HepG2 (cell line): Measurements from ENCODE around the gene MCU. TPM values are rescaled to one million over a fixed set of nuclear protein-coding genes. Genes with fewer than 3 reads are reported as not detected.

Experiments
- ATAC-seq: fragments of 200-7000 bp; cut with Tn5 transposase; 3 replicates; pipeline ENCODE4 v1.9.1; 2020; ENCODE audit warnings: mild to moderate bottlenecking, moderate library complexity
- BruUV-seq: library from RNA; stranded (reverse); fragments of 400-500 nt; replicated peaks from 2 replicates; lab custom pipeline; 2021; lab: Mats Ljungman, UMichigan
- CTCF ChIA-PET: fragments of 300-600 bp; formaldehyde crosslinking; extraction: SDS; loops from one replicate; lab custom pipeline; 2021; ENCODE audit warnings: low total read pairs, inconsistent platforms, low intra/inter-chr PET ratio; lab: Yijun Ruan, JAX
- POLR2A ChIA-PET: fragments of 350-600 bp; sonication (Branson Sonifier 250); formaldehyde crosslinking; loops from one replicate; lab custom pipeline; 2020; ENCODE audit warnings: antibody characterized with exemption, inconsistent platforms; lab: Yijun Ruan, JAX
- DNase-seq: peaks from one replicate; pipeline ENCODE4 v3.0.0-alpha.2; 2015; ENCODE audit warnings: low spot score
- FAIRE-seq: peaks from 3 replicates; lab custom pipeline; 2011; peaks lifted over from hg19 to GRCh38; lab: Jason Lieb, UNC
- H2AFZ ChIP-seq: one replicate; pipeline ENCODE4 v1.6.1; 2011; ENCODE audit warnings: low read length, inconsistent platforms
- H3K27ac ChIP-seq: fragments of 300-600 bp; 3 replicates; pipeline ENCODE4 v1.8.0; 2011; ENCODE audit warnings: mixed run types, mild to moderate bottlenecking, mixed read lengths, low read length, inconsistent platforms; ENCODE audit not compliant: insufficient read depth; ENCODE audit errors: extremely low read length
- H3K27me3 ChIP-seq, 2 experiments: fragments of 200-600 bp in 1 of 2; 2 replicates in 1 of 2; 3 replicates in 1 of 2; pipeline versions ENCODE4 v1.6.0 to v1.8.0; 2011; ENCODE audit warnings: low read length in 2 of 2, mild to moderate bottlenecking in 2 of 2, moderate library complexity in 2 of 2, inconsistent platforms in 1 of 2; ENCODE audit not compliant: insufficient read depth in 2 of 2, control insufficient read depth in 1 of 2
- H3K36me3 ChIP-seq, 2 experiments: fragments of 200-600 bp in 1 of 2; replicated peaks in 1 of 2; 2 replicates in 1 of 2; 3 replicates in 1 of 2; pipeline versions ENCODE4 v1.5.1 to v1.8.0; 2011; ENCODE audit warnings: low read length in 2 of 2, inconsistent platforms in 1 of 2; ENCODE audit not compliant: insufficient read depth in 2 of 2, control insufficient read depth in 1 of 2
- H3K4me1 ChIP-seq: 2 replicates; pipeline ENCODE4 v1.5.1; 2012; ENCODE audit warnings: low read length, inconsistent platforms; ENCODE audit not compliant: insufficient read depth
- H3K4me2 ChIP-seq: 2 replicates; pipeline ENCODE4 v1.6.0; 2011; ENCODE audit warnings: low read depth, low read length, inconsistent platforms
- H3K4me3 ChIP-seq, 3 experiments: fragments of 200-600 bp in 1 of 3; sonication (generic), shearing (Covaris generic) in 1 of 3; replicated peaks in 1 of 3; 2 replicates each; pipeline ENCODE4 v1.5.1; 2011 to 2016; ENCODE audit warnings: low read length in 3 of 3, inconsistent platforms in 2 of 3, low read depth in 2 of 3, mild to moderate bottlenecking in 2 of 3, control low read depth in 1 of 3, mixed read lengths in 1 of 3; ENCODE audit not compliant: insufficient read depth in 1 of 3
- H3K79me2 ChIP-seq: one replicate; pipeline ENCODE4 v1.6.1; 2011; ENCODE audit warnings: low read length, inconsistent platforms; ENCODE audit not compliant: insufficient read depth
- H3K9ac ChIP-seq: 2 replicates; pipeline ENCODE4 v1.6.0; 2011; ENCODE audit warnings: mild to moderate bottlenecking, low read depth, low read length, inconsistent platforms; ENCODE audit not compliant: insufficient read depth
- H3K9me3 ChIP-seq: 2 replicates; pipeline ENCODE4 v1.5.1; 2012; ENCODE audit warnings: mild to moderate bottlenecking, low read length
- H4K20me1 ChIP-seq: 2 replicates; pipeline ENCODE4 v1.6.0; 2011; ENCODE audit warnings: inconsistent platforms, mild to moderate bottlenecking, low read length, moderate library complexity; ENCODE audit not compliant: insufficient read depth
- CHCHD3 ChIP-seq: sonication (generic); formaldehyde crosslinking; IDR thresholded peaks from 2 replicates; pipeline ENCODE4 v1.8.0; 2022; ENCODE audit warnings: mild to moderate bottlenecking, missing genetic modification reagents, moderate library complexity
- ETS1 ChIP-seq: sonication (generic); formaldehyde crosslinking; IDR thresholded peaks from 2 replicates; pipeline ENCODE4 v1.4.0; 2020; ENCODE audit warnings: missing genetic modification reagents
- ETV6 ChIP-seq: sonication (generic); formaldehyde crosslinking; conservative IDR thresholded peaks from 2 replicates; pipeline ENCODE4 v1.4.0; 2020; ENCODE audit warnings: missing genetic modification reagents
- FOXA1 ChIP-seq, 2 experiments: fragments of 450-650 bp in 1 of 2; sonication (generic) in 1 of 2; formaldehyde crosslinking in 1 of 2; IDR thresholded peaks; 2 replicates each; pipeline versions ENCODE4 v1.4.0 to v1.6.1; 2016 to 2020; ENCODE audit warnings: missing genetic modification reagents in 1 of 2
- HNRNPK ChIP-seq: fragments of 200-400 bp; formaldehyde crosslinking; IDR thresholded peaks from 2 replicates; pipeline ENCODE4 v1.6.1; 2018; ENCODE audit warnings: low read length, low read depth, moderate library complexity, mild to moderate bottlenecking; ENCODE audit not compliant: poor library complexity, severe bottlenecking
- KDM5B ChIP-seq: sonication (generic); formaldehyde crosslinking; IDR thresholded peaks from 2 replicates; pipeline ENCODE4 v1.4.0; 2020; ENCODE audit warnings: missing genetic modification reagents, mild to moderate bottlenecking, borderline replicate concordance
- MLLT10 ChIP-seq: sonication (generic); formaldehyde crosslinking; IDR thresholded peaks from 2 replicates; pipeline ENCODE4 v1.4.0; 2020; ENCODE audit warnings: missing genetic modification reagents
- MLX ChIP-seq: IDR thresholded peaks from 2 replicates; pipeline ENCODE4 v1.6.1; 2016
- PHB2 ChIP-seq: fragments of 450-650 bp; IDR thresholded peaks from 2 replicates; pipeline ENCODE4 v1.6.1; 2018; ENCODE audit not compliant: partially characterized antibody
- PHF21A ChIP-seq: sonication (generic); formaldehyde crosslinking; IDR thresholded peaks from 2 replicates; pipeline ENCODE4 v1.5.0; 2020; ENCODE audit warnings: mild to moderate bottlenecking, missing genetic modification reagents
- RBM39 ChIP-seq: fragments of 200-400 bp; formaldehyde crosslinking; IDR thresholded peaks from one replicate; pipeline ENCODE4 v1.6.1; 2018; ENCODE audit warnings: antibody characterized with exemption, mild to moderate bottlenecking, low read depth, low read length; ENCODE audit not compliant: poor library complexity, severe bottlenecking
- SAFB2 ChIP-seq: sonication (generic); formaldehyde crosslinking; IDR thresholded peaks from 2 replicates; pipeline ENCODE4 v1.5.1; 2020; ENCODE audit warnings: missing genetic modification reagents, low read depth, mild to moderate bottlenecking, borderline replicate concordance
- SALL2 ChIP-seq: sonication (generic); formaldehyde crosslinking; IDR thresholded peaks from 2 replicates; pipeline ENCODE4 v1.8.1; 2023; ENCODE audit warnings: mild to moderate bottlenecking, missing genetic modification reagents, inconsistent platforms
- ZNF687 ChIP-seq: sonication (generic); formaldehyde crosslinking; IDR thresholded peaks from 2 replicates; pipeline ENCODE4 v1.5.1; 2020; ENCODE audit warnings: mild to moderate bottlenecking, missing genetic modification reagents, moderate library complexity
- WGBS: methylation state at CpG from one replicate; pipeline ENCODE4 v1.1.6; 2017; ENCODE audit warnings: low lambda C conversion rate; 5-methylcytosine and 5-hydroxymethylcytosine counted together
- in situ Hi-C: cut with HindIII; loops from 2 replicates; pipeline ENCODE4 v1.10.0; 2017; ENCODE audit warnings: low pct_unique_long_range_greater_than_20kb; ENCODE audit not compliant: extremely low pct_ligation_motif_present
- intact Hi-C: fragments of 100-400 bp; cut with micrococcal nuclease; formaldehyde crosslinking; loops from one replicate; pipeline ENCODE4 v1.10.0; 2022; ENCODE audit not compliant: unreplicated experiment
- polyA plus RNA-seq, 8 experiments: library from polyadenylated mRNA; depleted of rRNA in 3 of 8; stranded (reverse) in 7 of 8; unstranded in 1 of 8; fragments of >200 nt; fragmentation: Illumina TruSeq in 4 of 8; extraction: Trizol in 4 of 8; gene quantifications; 2 replicates each; pipeline versions ENCODE4 v1.2.1 to v1.2.3, GENCODE V29; 2011 to 2016; ENCODE audit warnings: low read depth in 4 of 8, missing spikeins in 1 of 8, mixed read lengths in 1 of 8; ENCODE audit not compliant: insufficient read depth in 1 of 8
- total RNA-seq, 5 experiments: library from RNA; depleted of rRNA; stranded (reverse); fragments of >200 nt; fragmentation: Illumina TruSeq; extraction: Trizol; gene quantifications; 2 replicates each; pipeline ENCODE4 v1.2.3, GENCODE V29; 2016; ENCODE audit warnings: low read depth in 1 of 5

Gene MCU
- total and polyA plus RNA-seq, 2 of the 13 experiments (the other 11 are each of a cell fraction or from before 2014, with no cell fraction given): 25.9 to 64.5 TPM

GRCh38 chr10:72828294-72828693 lies 136.4 kb downstream of the MCU start (continued):
- TF ChIP-seq PHF21A (CRISPR knock-in tag) (no peak), HNRNPK (no peak), CHCHD3 (CRISPR knock-in tag) (no peak)

- 80% methylated on average over 2 of the region's 2 CpGs for WGBS
- H4K20me1 ChIP-seq: no peaks in the 10 kb centered on the region
- H3K27me3 ChIP-seq: no peaks in the 10 kb centered on the region
- CTCF ChIA-PET: no interaction called here
- no peak overlapping the region for H3K4me3 ChIP-seq
- no peaks in the 10 kb centered on the region for H3K79me2 ChIP-seq
- H3K27ac ChIP-seq: no peak overlapping the region
- ATAC-seq (no peak), FAIRE-seq (no peak), DNase-seq (no peak)
- no peak overlapping the region for H3K4me2 ChIP-seq
- no peak overlapping the region for H3K9ac ChIP-seq
- in situ Hi-C loops (loop anchor here (5.0 to 10.0 kb wide), 2 partner anchors 138 to 466 kb away; partner anchors contain the start of gene MCU), intact Hi-C loops (loop anchor here (10.0 kb wide), 1 partner anchor 286 kb away; no protein-coding TSS in a partner anchor)
- H3K36me3 ChIP-seq: peaks cover 4 to 5% of the 10 kb centered on the region in 2 experiments; a peak in 3 of 5 replicates
- H3K9me3 ChIP-seq: no peaks in the 10 kb centered on the region
- POLR2A ChIA-PET: no interaction called here
- H2AFZ ChIP-seq: no peak overlapping the region
- H3K4me1 ChIP-seq: peaks cover 8% of the 10 kb centered on the region; the same call in 1 of the 2 replicates
- no TSS peak for BruUV-seq
- TF ChIP-seq ETV6 (CRISPR knock-in tag) (no peak), FOXA1 (IDR thresholded peaks at IDR 0.05) (no peak), FOXA1 (CRISPR knock-in tag; IDR thresholded peaks at IDR 0.05) (no peak), MLLT10 (no peak), ZNF687 (no peak), KDM5B (CRISPR knock-in tag) (no peak), ETS1 (CRISPR knock-in tag) (no peak), SALL2 (CRISPR knock-in tag) (no peak), PHB2 (no peak), MLX (CRISPR knock-in tag) (no peak), SAFB2 (CRISPR knock-in tag) (no peak), RBM39 (no peak)
These were observed 138.7 kb downstream of the MCU start for GRCh38 chr10:72830625-72831024.
